Epithelial cell of prostate (primary cell): ENCODE measurements around the gene NCOA1.
"Not testable (repeated sequence)": the region's sequence is repeated elsewhere in the genome, so short reads cannot be mapped to it uniquely, and the experiment has no call there.

Experiments used
- DNase-seq: peaks from one replicate; pipeline ENCODE4 v3.0.0-alpha.2; 2011; ENCODE audit warnings: low read depth, low spot score
- H3K27ac ChIP-seq: fragments of 450-650 bp; 2 replicates; pipeline ENCODE4 v1.5.1; 2017; ENCODE audit warnings: mild to moderate bottlenecking

Gene NCOA1

DNA sequence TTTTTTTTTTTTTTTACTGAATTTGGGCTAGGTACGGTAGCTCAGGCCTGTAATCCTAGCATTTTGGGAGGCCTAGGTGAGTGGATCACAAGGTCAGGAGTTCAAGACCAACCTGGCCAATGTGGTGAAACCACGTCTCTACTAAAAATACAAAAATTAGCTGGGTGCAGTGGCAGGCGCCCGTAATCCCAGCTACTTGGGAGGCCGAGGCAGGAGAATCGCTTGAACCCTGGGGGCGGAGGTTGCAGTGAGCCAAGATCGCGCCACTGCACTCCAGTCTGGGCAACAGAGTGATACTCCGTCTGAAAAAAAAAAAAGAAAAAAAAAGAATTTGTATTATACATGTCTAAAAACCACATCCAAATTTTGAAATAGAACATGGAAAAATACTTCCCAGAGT, 78.5 kb downstream of the NCOA1 start:
- not testable (repeated sequence) for H3K27ac ChIP-seq, DNase-seq

DNA sequence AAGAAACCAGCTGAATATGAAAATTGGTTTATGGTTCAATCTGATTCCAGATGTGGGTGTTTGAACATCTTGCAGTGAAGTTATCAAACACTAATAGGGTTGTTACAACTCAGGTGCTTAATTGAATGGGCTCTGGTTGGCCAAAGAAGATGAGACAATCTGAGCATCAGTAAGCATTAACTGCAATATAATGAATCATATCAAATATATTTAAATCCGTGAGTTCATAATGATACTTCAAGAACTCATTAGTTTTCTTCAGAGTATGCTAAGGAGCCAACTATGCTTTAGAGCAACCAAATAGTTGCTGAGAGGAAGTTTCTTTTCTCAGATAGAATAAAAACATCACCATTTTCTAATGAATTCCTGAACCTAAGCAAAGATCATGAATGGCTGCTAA, 79.2 kb downstream of the NCOA1 start:
- no peak overlapping the region for H3K27ac ChIP-seq
- DNase-seq, result no peak

DNA sequence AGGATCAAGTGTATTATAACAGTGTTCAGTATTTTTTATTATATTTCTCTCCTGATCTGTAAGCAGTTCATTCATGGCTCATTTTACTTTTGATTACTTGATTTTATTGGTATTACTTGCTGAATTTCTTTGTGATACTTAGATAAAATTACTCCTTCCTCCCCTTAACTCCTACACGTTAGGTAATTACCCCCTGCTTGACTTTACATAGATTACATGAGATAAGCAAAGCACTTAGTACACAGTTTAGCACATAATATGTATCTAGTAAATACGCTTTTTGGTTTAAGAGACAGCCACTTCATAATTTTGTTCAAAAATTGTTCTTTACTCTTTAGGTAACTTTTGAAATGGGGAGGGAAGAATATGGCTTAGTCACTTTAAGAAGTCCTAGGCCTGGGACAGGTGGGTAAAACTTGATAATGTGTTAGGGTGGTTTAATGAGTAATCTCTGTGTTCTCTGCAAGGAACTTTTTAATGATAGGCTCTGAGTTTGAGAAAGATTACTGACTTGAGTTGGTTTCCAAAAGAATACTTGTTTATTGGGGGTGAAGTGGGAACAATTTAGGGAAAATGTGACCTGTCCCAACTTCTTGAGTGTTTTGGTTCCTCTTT, 80.9 kb downstream of the NCOA1 start:
- DNase-seq, result no peak
- H3K27ac ChIP-seq, result no peak overlapping the region

DNA sequence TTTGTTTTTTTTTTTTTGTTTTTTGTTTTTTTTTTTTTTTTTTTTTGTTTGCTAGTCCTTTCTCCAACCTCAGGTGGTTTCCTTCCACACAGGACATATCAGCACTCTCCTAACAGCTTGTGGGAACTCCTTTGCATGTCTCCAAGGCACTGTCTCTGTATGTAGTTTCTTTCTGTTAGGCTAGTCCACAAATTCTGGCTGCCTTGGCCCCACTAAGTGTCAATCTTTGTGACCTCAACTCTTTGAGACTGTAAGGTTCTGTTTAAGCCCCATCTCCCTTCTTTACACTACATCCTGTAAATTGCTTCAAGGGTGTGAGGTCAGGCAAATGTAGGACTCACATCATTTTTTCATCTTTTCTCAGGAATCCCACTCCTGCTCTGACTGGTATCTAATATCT, 85.1 kb downstream of the NCOA1 start:
- no peak for DNase-seq
- H3K27ac ChIP-seq, result no peak overlapping the region

DNA sequence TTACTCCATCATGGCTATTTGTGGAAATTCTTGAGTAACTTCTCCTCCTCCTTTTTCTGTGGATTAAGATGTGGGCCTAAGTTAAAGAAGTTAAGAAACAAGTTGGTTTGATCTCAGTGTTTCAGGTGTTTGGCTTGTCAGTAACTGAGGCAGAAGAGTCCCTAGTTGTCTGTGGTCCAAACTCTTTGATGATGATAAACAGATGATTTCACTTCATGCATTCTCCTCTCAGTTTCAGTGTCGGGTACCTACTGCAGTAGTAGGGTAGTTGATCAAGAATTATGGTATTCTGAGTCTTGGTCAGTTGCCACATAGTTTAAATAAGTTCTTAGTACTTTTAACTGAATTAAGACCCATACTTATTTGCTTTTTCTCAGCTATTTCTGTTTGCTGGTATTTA, 85.6 kb downstream of the NCOA1 start:
- H3K27ac ChIP-seq, result no peak overlapping the region
- no peak for DNase-seq

DNA sequence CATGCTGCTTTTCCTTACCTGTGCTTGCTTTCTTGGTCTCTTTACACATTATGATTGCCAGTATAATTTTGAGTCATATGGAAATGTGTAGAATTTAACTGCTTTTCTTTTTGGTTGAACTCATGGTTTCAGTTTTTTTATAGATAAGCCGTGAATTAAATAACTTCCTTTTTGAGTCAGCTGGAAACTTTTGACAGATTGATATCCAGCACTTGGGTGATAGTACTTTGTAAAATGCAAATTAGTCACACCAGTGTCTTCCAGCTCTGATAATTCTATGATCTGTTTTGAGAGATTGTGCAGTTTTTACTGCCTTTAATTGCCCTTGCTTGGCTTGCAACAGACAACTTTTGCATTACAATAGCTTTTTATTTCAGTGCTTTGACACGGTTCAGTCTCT, 86.4 kb downstream of the NCOA1 start:
- DNase-seq, result no peak

DNA sequence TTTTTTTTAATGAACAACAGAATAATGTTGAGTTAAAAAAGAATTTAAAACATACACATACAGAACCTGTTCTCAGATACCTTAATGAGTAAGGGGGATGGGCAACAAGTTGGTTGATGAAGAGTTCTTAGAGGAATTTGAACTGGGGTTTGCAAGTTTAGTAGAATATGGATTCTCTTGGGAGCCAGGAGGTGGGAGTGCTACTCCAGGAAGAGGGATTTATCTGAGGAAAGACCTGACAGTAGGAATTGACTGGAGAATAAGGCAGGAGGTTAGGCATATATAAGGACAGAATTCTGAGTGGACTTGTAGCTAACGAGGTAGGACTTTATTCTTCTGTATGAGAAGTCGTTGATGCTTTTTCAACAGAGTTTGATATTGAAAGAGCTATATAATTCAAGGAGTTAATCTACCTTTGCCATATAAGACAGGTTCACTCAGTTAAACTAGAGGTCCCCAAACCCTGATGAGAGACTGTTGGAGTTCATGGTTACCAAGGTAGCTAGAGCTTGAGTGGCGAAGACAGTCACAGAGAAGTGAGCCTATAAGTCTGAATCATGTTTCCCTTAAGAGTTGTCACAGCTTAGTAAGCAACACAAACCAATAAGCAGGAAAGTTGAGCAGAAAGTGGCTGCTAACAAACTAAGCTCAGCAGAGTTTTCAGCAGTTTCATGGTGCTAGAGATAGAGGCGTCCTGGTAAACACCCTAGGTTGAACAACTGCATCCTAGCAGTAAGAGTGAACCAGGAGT, 88.2 kb downstream of the NCOA1 start:
- no peak for DNase-seq
- H3K27ac ChIP-seq, result no peak overlapping the region

More for the DNA sequence above, 86.4 kb downstream of the NCOA1 start:
- no peak overlapping the region for H3K27ac ChIP-seq

DNA sequence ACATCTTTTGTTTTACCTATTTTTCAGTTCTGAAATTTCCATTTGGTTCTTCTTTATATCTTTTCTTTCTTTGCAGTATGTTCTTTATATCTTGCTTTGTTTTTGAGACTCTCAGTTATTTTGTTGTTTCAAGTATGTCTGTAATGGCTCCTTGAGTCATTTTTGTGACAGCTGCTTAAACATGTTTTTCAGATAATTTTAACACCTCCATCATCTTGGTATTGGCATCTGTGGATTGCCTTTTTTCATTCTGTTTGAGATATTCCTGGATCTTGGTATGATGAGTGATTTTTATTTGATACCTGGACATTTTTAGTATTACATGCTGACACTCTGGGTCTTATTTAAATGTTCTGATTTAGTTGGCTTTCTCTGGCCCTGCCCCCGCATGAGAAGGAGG, 89.5 kb downstream of the NCOA1 start:
- H3K27ac ChIP-seq, result no peak overlapping the region
- DNase-seq, result no peak

DNA sequence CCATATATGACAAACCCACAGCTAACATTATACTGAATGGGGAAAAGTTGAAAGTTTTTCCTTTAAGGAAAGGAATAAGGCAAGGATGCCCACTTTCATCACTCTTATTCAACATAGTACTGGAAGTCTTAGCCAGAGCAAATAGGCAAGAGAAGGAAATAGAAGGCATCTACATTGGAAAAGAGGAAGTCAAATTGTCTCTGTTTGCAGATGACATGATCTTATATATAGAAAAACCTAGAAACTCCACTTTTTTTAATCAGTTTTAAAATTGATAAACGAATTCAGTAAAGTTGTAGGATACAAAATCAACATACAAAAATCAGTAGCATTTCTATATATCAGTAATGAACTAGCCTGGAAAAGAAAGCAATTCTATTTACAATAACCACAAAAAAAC, 90.9 kb downstream of the NCOA1 start:
- not testable (repeated sequence) for DNase-seq, H3K27ac ChIP-seq

DNA sequence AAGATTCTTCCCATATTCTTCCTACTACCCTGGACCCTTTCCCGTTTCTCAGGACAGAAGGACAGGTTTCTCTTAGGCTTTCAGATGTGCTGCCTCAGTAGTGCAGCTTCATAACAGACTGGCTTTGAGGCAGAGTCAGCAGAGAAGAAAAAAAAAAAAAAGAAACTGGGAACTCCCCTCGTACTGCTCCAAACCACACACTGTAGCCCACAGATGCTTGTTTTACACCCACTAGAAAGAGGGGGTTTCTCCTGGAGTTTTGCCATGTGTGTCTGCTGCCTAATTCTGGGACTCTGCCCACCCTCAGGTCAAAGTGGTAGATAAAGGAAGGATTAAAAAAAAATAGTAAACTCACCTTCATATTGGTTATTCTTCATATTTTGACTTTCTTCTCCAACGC, 95.9 kb downstream of the NCOA1 start:
- no peak overlapping the region for H3K27ac ChIP-seq
- no peak for DNase-seq

DNA sequence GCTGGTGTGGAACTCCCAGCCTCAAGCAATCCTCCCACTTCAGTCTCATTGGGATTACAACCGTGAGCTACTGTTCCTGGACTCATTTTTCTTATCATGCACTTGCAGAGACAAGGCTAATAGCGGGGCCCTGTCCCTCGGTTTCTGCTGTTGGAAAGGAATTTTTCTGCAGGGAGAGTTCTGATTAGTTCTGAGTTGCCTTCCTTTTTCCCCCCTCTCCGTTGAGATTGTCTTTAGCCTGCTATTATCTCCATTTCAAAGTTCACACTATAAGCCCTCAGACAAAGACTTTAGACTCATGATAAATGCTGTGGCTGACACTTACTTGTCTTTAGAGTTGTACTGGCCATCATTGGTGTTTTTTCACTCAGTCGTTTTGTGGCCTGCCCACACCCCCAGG, 97.2 kb downstream of the NCOA1 start:
- DNase-seq, result no peak
- no peak overlapping the region for H3K27ac ChIP-seq

DNA sequence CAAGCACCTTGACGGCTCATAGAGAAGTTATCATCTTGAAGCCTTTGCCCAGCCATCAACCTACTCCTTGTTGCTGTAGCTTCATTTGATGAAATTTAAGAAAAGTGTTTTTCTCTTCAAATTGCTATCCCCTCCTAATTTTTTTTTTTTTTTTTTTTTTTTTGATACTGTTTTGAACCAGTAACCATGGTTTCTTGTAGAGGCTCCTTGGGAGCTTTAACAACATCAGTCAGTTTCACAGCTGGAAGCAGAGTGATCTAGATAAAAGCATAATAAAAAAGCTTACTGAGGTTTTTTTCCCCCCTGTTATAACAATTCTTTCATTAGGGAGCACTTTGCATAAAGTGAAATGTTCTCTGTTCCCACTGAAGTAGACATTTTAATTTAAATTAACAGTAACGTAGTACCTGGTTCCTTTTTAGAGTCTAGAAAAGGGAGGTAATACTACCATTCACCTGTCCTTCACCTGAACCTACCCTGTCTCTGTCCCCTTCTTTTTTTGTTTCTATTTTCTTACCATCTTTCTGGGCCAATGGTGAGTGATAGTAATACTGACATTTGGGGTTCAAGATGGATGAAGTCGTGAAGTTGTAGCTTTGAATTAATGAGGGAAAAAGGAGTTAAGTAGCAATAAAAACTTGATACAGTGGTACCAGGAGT, 101.5 kb downstream of the NCOA1 start:
- DNase-seq, result no peak
- H3K27ac ChIP-seq, result no peak overlapping the region

DNA sequence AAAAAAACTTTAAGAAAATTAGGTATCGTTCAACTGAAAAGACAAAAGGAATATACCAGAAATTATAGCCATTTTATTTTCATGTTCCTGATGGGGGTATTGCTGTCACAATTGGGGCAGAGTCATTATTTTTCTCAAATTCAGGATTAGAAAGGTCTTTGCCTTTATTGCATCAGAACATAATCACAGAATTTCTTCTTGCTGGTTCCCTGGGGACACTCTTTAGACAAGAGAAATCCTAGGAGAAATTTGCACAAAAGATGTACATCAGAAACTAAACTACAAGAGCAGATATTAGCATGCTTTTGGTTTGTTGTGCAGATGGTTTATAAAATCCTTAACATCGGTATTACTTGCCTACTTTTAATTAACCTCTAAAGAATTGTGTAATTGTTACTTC, 103.2 kb downstream of the NCOA1 start:
- DNase-seq, result no peak
- no peak overlapping the region for H3K27ac ChIP-seq

DNA sequence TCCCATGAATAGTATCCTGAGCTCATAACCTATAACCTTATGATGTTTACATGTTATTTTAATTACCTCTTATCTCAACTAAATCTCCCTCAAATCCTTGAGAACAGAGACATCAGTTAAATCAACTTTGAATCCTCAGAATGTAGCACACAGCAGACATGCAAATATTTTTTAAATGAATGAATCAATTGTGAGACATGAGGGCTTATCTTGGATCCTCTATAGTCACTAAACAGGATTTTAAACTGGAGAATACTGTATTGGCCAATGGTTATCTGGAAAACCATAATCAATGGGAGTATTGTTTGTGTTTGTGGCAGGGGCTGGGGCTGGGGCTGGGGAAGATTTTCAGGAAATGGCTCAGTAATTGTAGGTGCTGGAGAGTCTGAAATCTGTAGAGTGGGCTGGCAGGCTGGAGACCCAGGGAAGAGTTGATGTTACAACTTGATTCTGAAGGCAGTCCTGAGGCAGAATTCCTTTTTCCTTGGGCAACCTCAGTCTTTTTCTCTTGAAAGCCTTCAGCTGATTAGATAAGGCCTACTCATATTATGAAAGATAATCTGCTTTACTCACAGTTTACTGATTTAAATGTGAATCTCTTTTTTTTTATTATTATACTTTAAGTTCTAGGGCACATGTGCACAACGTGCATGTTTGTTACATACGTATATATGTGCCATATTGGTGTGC, 106.3 kb downstream of the NCOA1 start:
- H3K27ac ChIP-seq, result no peak overlapping the region
- DNase-seq, result no peak

DNA sequence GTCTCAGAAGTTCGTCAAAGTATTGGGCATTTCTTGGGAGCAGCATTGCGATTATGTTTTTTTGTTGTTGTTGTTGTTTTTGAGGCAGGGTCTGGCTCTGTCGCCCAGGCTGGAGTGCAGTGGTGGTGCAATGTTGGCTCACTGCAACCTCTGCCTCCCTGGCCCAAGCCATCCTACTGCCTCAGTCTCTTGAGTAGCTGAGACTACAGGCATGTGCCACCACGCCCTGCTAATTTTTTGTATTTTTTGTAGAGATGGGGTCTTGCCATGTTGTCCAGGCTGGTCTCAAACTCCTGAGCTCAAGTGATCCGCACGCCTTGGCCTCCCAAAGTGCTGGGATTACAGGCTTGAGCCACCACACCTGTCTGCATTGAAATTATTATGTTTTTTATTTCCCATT, 109.1 kb downstream of the NCOA1 start:
- not testable (repeated sequence) for DNase-seq, H3K27ac ChIP-seq

DNA sequence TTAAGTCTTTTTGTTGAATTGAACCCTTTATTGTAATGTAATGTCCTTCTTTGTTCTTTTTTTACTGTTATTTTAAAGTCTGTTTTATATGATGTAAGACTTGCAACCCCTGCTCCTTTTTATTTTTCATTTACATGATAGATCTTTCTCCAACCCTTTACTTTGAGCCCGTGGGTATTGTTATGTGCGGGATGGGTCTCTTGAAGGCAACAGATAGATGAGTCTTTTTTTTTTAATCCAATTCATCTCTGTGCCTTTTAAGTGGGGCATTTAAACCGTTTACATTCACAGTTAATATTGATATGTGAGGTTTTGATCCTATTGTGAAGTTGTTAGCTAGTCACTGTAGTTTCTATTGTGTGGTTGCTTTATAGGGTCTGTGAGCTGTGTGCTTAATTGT, 120.6 kb downstream of the NCOA1 start:
- DNase-seq, result no peak
- no peak overlapping the region for H3K27ac ChIP-seq

DNA sequence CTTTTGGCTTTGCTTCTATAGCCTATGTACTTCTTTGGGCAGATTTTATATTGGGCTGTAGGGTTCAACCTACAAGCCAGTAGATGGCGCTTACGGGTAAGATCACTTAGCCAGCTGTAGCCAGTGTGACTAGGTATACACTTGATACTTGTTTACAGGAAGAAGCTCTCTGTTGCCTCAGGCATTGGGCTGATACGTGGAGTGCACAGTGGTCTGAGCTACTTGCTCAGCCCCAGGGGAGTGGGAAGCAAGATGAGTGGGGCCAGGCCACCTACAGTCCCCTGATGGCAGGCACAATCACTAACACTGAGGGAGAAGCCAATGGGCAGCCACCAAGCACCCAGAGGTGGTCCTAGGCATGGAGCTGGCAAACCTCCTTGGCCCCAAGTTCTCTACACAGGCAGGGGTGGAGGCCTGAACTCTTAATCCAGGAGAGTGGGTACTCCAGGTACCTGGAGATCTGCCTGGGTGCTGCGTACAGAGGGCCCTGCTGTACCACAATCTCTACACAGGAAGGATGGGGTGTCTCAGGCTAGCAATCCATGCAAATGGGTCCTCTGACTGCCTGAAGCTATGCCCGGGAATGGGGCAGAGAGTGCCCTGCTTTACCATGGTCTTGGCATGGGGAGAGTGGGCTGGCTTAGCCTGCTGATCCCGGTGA, 122.2 kb downstream of the NCOA1 start:
- no peak overlapping the region for H3K27ac ChIP-seq
- DNase-seq, result peak; percentile 48

DNA sequence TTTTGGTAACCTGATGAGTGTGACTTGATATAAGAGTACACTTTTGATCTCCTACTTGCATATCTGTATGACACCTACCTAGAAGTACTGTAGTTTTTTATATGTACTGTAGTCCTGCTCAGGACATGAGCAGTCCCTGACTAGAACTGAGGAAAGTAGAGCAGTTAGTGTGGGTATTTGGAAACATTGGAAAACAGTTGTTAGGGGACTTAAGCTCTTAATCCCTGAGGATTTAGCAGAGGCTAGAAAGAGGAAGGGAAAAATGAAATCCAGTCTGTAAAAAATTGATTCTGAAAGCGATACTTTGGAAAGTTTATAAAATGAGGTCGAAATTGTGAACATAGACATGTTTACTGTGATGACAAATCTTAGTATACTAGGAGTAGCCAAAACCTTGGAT, 125.6 kb downstream of the NCOA1 start:
- DNase-seq, result no peak
- no peak overlapping the region for H3K27ac ChIP-seq

DNA sequence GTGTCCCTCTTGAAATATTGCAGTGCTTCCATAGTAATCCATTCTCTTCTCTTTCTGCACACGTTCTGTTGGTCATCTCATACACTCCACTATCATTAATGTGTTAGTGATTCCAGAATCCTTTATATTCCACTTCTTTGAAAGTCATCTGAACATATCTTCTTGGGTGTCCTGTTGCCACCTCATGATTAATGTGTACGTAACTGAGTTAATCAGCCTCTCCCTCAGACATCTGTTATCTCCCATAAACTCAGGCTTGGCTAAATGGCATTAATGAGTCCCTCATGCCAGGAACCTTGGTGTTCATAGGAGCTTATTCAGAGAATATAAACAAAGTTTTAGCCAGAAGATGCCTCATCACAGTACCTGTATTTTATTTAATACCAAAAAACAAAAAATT, 126.4 kb downstream of the NCOA1 start:
- DNase-seq, result no peak
- no peak overlapping the region for H3K27ac ChIP-seq

DNA sequence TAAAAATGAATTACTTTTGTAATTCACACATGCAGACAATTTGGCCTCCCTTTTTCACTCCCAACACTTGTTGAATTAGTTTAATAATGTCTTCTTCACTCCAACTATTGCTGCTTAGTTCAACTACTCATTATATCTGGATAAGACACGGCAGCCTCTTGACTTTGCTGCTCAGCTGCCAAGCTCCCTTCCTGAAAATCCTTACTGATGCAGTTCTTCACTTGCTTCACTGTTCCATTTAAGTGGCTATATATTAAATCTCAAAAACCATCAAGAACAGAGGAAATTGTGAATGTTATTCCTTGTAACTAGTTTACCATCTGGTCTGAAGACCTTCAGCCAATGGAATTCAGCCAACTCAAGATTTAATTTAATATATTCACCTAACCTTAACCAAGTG, 127.1 kb downstream of the NCOA1 start:
- DNase-seq, result no peak
- H3K27ac ChIP-seq, result no peak overlapping the region

DNA sequence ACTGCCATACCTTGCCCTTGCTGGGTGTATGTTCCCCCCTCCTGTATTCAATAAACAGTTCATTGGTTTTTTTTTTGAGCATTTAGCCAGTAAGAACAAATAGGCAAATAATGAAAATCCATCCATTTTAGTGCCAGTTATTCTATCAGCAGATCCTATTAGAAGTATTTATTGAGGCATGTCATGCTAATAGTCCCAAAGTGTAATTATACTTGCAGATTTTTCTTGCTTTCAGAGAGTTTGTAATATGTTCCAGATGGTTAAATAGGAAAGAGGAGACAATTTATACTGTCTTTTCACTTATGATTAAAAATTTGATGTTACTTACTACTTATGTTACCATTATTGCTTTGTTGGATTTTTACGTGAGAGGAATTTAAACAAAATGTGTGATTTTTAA, 127.6 kb downstream of the NCOA1 start:
- DNase-seq, result no peak
- H3K27ac ChIP-seq, result no peak overlapping the region
